Activated CD4-positive, alpha-beta memory T cell treated with anti-CD3 and anti-CD28 coated beads for 36 hours (primary cell): ENCODE measurements around the gene DUSP11. TPM values are rescaled to one million over a fixed set of nuclear protein-coding genes. Genes with fewer than 3 reads are reported as not detected.
A peak's percentile ranks its signal among the peaks of the same experiment; 100 is the strongest.
"Not testable (repeated sequence)": the region's sequence is repeated elsewhere in the genome, so short reads cannot be mapped to it uniquely, and the experiment has no call there.

Experiments
- CTCF ChIA-PET: fragments of 350-600 bp; sonication (Branson Sonifier 250); formaldehyde crosslinking; loops from one replicate; lab custom pipeline; 2021; ENCODE audit warnings: antibody characterized with exemption, inconsistent platforms; lab: Charles Lee
- POLR2A ChIA-PET: fragments of 350-600 bp; sonication (Branson Sonifier 250); formaldehyde crosslinking; loops from one replicate; lab custom pipeline; 2021; ENCODE audit warnings: antibody characterized with exemption; lab: Charles Lee
- DNase-seq: peaks from one replicate; pipeline ENCODE4 v3.0.0-alpha.2; 2020
- H3K27ac Mint-ChIP-seq: one replicate; pipeline ENCODE4 v1.8.0; 2021; ENCODE audit warnings: mixed read lengths
- H3K27me3 Mint-ChIP-seq: one replicate; pipeline ENCODE4 v1.8.0; 2021; ENCODE audit warnings: mixed read lengths
- H3K36me3 Mint-ChIP-seq: one replicate; pipeline ENCODE4 v1.8.0; 2021; ENCODE audit warnings: mixed read lengths
- H3K4me1 Mint-ChIP-seq: one replicate; pipeline ENCODE4 v1.8.0; 2021; ENCODE audit warnings: low read depth, mixed read lengths
- H3K4me3 Mint-ChIP-seq: one replicate; pipeline ENCODE4 v1.8.0; 2021; ENCODE audit warnings: mild to moderate bottlenecking, mixed read lengths
- H3K9me3 Mint-ChIP-seq: one replicate; pipeline ENCODE4 v1.8.0; 2021; ENCODE audit warnings: mixed read lengths
- intact Hi-C: fragments of 100-400 bp; cut with micrococcal nuclease; formaldehyde crosslinking; loops from one replicate; pipeline ENCODE4 v1.15.1; 2023
- total RNA-seq, 2 experiments: library from RNA; stranded (reverse); gene quantifications; one replicate each; pipeline ENCODE4 v1.2.3, GENCODE V29; 2021

The DUSP11 gene
- total RNA-seq, 2 experiments from 2014 or later = 28.0 to 28.5 TPM

DNA sequence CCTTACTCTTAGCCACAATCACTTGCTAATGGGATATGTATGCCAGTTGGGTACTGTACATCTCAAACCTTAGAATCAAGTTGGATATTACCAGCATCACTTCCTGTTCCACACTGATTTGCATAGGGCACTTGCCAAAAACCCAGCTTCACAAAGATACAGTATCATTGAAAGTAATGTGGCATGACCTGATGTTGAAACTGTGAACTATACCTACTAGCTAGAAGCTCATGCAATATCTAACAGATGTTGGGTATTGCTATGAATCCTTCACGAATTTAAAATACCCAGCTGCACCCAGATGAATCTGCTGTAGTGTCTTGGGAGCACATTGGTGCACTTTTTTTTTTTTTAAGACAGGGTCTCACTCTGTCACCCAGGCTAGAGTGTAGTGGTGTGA lies 42.4 kb upstream of the DUSP11 start:
- Mint-ChIP-seq H3K27ac (peak overlapping the region; percentile 62), H3K4me3 (no peak overlapping the region), H3K4me1 (peaks cover 29% of the 10 kb centered on the region), H3K27me3 (peaks cover 2% of the 10 kb centered on the region), H3K36me3 (no peaks in the 10 kb centered on the region), H3K9me3 (no peaks in the 10 kb centered on the region)
- no peak for DNase-seq
- CTCF ChIA-PET = interaction anchor here (0.6 to 5.6 kb wide), 8 partner anchors 11 to 569 kb away, joined by 3 to 100 read pairs (median 3); partner anchors contain the start of genes BOLA3 and MOB1A
- POLR2A ChIA-PET = no interaction called here
- intact Hi-C loops = loop anchor here (10.0 kb wide), 2 partner anchors 513 to 573 kb away; no protein-coding TSS in a partner anchor

DNA sequence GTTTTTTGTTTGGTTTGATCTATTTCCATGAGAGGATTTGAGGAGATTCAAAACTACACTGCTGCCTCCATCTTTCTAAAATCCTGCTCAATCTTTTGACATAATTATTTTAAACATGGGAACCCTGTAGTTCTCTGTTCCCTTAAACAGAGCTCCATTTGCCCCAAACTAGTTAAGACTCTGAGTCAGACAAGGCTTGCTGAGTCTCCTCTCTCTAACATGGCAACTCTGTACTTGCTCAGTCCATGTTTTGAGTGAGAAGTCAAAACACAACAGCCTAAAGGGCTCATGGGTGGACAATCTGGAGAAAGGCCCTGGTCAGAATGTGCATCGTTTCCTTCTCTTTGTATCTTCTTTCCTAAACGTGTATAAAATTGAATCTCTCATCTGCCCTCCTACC lies 41.8 kb upstream of the DUSP11 start:
- H3K9me3 Mint-ChIP-seq = no peaks in the 10 kb centered on the region
- H3K4me3 Mint-ChIP-seq = no peak overlapping the region
- H3K27ac Mint-ChIP-seq = peak overlapping the region; percentile 77
- peaks cover 3% of the 10 kb centered on the region for H3K27me3 Mint-ChIP-seq
- peaks cover 28% of the 10 kb centered on the region for H3K4me1 Mint-ChIP-seq
- intact Hi-C loops = loop anchor here (1.0 to 10.0 kb wide), 4 partner anchors 10 to 573 kb away; partner anchors contain the start of gene DUSP11
- DNase-seq = no peak
- no peaks in the 10 kb centered on the region for H3K36me3 Mint-ChIP-seq
- CTCF ChIA-PET = interaction anchor here (0.6 to 5.6 kb wide), 6 partner anchors 142 to 593 kb away, joined by 3 to 100 read pairs (median 4); partner anchors contain the start of gene BOLA3
- POLR2A ChIA-PET = no interaction called here

DNA sequence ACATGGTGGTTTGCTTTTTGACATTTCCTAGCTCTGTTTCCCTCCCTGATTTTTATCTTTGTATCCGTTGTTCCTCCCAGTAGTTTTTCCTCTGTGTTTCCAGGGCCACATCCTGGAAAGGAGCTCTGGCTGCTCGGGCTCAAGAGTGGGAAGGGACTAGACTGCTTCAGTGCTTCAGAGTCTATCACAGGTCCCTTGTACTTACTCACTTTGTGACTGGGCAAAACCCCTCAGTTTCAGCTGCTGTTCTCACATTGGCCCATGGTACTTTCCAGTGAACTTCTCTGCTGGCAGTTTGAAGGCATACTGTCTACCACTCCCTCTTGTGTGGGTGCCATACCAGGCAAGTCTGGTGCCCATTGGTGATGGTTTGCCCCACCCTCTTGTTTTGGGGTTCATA lies 41.3 kb upstream of the DUSP11 start:
- Mint-ChIP-seq H3K4me1 (peaks cover 28% of the 10 kb centered on the region), H3K36me3 (no peaks in the 10 kb centered on the region), H3K9me3 (no peaks in the 10 kb centered on the region), H3K27ac (peak overlapping the region; percentile 77), H3K27me3 (peaks cover 5% of the 10 kb centered on the region), H3K4me3 (no peak overlapping the region)
- DNase-seq = peak; percentile 70
- intact Hi-C loops = loop anchor here (1.0 to 10.0 kb wide), 4 partner anchors 10 to 574 kb away; partner anchors contain the start of gene DUSP11
- ChIA-PET POLR2A (no interaction called here), CTCF (interaction anchor here (0.6 to 5.6 kb wide), 8 partner anchors 10 to 593 kb away, joined by 3 to 100 read pairs (median 3); partner anchors contain the start of gene BOLA3)

DNA sequence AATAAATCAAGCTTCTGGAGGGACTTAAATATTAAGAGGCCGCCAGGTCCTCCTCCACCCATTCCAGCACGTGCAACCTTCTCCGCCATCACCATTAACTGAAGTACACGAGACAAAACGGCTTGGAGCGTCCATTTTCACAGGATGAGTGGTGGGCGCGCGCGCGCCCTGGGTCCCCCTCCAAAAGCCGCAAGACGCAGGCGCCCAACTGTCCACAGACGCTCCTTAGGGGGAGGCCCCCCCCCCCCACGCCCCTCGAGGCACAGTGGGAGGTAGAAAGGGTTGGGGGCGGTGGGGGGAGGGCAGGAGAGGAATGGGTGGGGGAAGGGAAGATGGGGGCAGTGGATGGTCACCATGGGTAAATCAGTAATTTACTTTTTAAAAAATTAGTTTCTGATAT lies 38.4 kb upstream of the DUSP11 start:
- Mint-ChIP-seq H3K27me3 (peaks cover 5% of the 10 kb centered on the region), H3K9me3 (no peaks in the 10 kb centered on the region), H3K27ac (no peak overlapping the region), H3K36me3 (no peaks in the 10 kb centered on the region), H3K4me1 (peaks cover 25% of the 10 kb centered on the region), H3K4me3 (no peak overlapping the region)
- POLR2A ChIA-PET = no interaction called here
- CTCF ChIA-PET = no interaction called here
- intact Hi-C loops = no loop called here
- DNase-seq = no peak

DNA sequence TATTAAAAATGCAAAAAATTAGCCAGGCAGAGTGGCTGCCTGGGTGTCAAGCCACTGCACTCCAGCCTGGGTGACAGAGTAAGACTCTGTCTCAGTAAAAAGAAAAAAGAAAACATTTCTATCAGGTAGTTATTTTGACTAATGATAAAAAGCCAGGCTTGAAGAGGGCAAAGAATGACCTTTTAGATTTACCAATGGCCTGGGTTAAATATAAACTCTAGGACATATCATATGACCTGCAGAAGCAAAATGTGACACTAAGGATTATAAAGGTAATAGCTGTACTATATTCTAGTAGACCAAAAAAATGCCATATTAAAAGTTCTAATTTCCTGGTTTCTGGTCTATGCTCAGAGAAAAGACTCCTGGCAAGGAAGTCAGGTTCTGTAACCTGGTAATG lies 32.7 kb upstream of the DUSP11 start:
- Mint-ChIP-seq H3K4me3 (no peak overlapping the region), H3K36me3 (no peaks in the 10 kb centered on the region), H3K27ac (no peak overlapping the region), H3K27me3 (peaks cover 3% of the 10 kb centered on the region), H3K4me1 (no peaks in the 10 kb centered on the region), H3K9me3 (no peaks in the 10 kb centered on the region)
- ChIA-PET POLR2A (no interaction called here), CTCF (interaction anchor here (1.7 kb wide), 1 partner anchor 11 kb away, joined by 5 read pairs; no protein-coding TSS in a partner anchor)
- no peak for DNase-seq
- intact Hi-C loops = no loop called here

DNA sequence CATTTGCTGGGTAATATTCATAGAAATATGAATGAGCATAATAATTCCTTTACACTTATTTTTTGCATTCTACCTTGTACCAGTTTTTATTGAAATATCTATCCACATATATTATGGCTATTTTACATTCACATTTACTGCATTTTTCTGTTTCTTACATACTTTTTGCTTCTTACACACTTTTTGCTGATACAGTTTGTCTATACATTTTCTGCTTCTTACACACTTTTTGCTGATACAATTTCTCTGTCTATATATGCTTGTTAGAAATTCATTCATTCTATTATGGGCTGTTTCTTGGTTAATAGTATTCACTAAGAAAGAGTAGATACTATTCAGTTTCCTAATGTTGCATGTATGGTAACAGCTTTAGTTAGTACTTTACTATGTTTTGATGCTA lies 32.0 kb upstream of the DUSP11 start:
- Mint-ChIP-seq H3K27ac (no peak overlapping the region), H3K36me3 (no peaks in the 10 kb centered on the region), H3K4me3 (no peak overlapping the region), H3K9me3 (no peaks in the 10 kb centered on the region), H3K27me3 (peaks cover 3% of the 10 kb centered on the region), H3K4me1 (no peaks in the 10 kb centered on the region)
- ChIA-PET POLR2A (interaction anchor here (0.6 kb wide), 1 partner anchor 259 kb away, joined by 6 read pairs; no protein-coding TSS in a partner anchor), CTCF (interaction anchor here (1.7 kb wide), 1 partner anchor 12 kb away, joined by 5 read pairs; no protein-coding TSS in a partner anchor)
- no peak for DNase-seq
- intact Hi-C loops = no loop called here

DNA sequence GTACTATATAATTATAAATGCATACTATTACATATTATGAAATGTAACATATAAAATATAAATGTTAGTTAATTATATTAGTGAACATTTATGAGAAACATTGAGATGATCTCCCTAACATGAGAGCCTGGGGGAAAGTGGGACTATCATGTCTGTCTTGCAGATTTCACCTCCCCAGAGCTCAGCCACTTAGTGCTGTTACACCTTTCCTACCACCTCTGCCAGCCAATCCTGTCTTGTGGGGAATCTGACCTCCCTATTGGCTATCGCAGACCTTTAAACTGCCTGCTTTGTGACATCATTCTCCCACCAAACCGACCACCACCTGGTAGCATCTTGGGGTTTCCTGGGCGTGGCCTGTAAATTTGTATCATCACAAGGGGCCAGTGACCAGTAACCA lies 4.0 kb upstream of the DUSP11 start, which contains the start of gene C2orf78:
TSS of gene C2orf78 (plus strand) at position 301 of the 400 bp plus-strand sequence. CDS start 127 bp downstream, outside the sequence.
- H3K36me3 Mint-ChIP-seq, H3K27ac Mint-ChIP-seq, H3K4me3 Mint-ChIP-seq, DNase-seq, CTCF ChIA-PET, H3K4me1 Mint-ChIP-seq, H3K9me3 Mint-ChIP-seq, H3K27me3 Mint-ChIP-seq, POLR2A ChIA-PET: not testable (repeated sequence)
- intact Hi-C loops = loop anchor here (10.0 kb wide), 1 partner anchor 89 kb away; no protein-coding TSS in a partner anchor

DNA sequence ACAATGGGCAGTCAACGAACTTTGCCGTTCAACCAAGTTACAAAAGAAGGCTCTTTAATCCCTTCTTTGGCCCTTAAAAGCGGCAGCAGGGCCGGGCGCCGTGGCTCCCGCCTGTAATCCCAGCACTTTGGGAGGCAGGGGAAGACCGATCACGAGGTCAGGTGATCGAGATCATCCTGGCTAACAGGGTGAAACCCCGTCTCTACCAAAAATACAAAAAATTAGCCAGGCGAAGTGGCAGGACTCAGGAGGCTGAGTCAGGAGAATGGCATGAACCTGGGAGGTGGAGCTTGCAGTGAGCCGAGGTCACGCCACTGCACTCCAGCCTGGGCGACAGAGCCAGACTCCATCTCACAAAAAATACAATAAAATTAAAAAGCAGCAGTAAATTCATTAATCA lies 3.5 kb upstream of the DUSP11 start:
- H3K4me3 Mint-ChIP-seq, H3K4me1 Mint-ChIP-seq, H3K27me3 Mint-ChIP-seq, CTCF ChIA-PET, H3K27ac Mint-ChIP-seq, DNase-seq, H3K36me3 Mint-ChIP-seq, H3K9me3 Mint-ChIP-seq, POLR2A ChIA-PET: not testable (repeated sequence)
- intact Hi-C loops = loop anchor here (10.0 kb wide), 1 partner anchor 89 kb away; no protein-coding TSS in a partner anchor

DNA sequence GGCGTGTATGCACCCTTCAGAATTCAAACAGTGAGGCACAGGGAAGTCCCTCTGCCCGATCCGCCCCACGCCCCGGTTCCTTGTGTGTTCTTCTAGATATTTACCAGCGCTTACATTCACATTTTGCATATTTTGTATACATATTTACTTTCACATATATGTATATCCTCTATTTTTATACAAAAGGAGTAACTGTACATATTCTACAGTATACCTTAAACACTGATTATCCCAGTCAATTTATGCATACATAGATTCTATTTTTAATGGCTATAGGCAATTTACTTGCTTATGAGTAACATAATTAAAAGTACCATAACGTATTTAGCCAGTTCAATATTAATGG lies 307 bp upstream of the DUSP11 start:
- DNase-seq = no peak
- intact Hi-C loops = loop anchor here (1.0 to 10.0 kb wide), 3 partner anchors 41 to 85 kb away; partner anchors contain the start of gene TPRKB
- Mint-ChIP-seq H3K27me3 (no peaks in the 10 kb centered on the region), H3K27ac (peak overlapping the region; percentile 97), H3K36me3 (peaks cover 16% of the 10 kb centered on the region), H3K9me3 (no peaks in the 10 kb centered on the region), H3K4me1 (peaks cover 25% of the 10 kb centered on the region), H3K4me3 (peak overlapping the region; percentile 100)
- ChIA-PET CTCF (interaction anchor here (0.9 kb wide), 1 partner anchor 555 kb away, joined by 3 read pairs; no protein-coding TSS in a partner anchor), POLR2A (interaction anchor here (1.0 kb wide), 1 partner anchor 43 kb away, joined by 3 read pairs; the partner anchor contains the start of gene TPRKB)

DNA sequence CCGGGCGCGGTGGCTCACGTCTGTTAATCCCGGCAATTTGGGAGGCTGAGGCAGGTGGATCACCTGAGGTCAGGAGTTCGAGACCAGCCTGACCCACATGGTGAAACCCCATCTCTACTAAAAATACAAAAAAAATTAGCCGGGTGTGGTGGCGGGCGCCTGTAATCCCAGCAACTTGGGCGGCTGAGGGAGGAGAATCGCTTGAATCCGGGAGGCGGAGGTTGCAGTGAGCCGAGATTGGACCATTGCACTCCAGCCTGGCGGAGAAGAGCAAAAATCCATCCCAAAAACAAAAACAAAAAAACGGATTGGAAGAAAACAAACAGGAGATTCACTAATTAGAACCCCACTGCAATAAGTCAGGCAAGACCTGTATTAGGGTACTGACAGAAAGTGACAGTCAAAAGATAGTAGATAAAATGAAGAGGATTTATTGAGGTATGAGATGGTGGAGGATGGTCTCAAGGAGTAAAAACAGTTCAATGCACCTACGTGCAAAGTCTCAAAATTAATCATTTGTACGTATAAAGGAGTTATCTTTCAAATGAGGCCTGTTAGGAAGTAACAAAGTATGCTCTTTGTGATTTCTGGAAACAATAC lies 936 bp downstream of the DUSP11 start:
- Mint-ChIP-seq H3K4me3 (peak overlapping the region; percentile 100), H3K4me1 (peaks cover 25% of the 10 kb centered on the region), H3K36me3 (peaks cover 27% of the 10 kb centered on the region), H3K27ac (peak overlapping the region; percentile 97)
- H3K9me3 Mint-ChIP-seq, intact Hi-C loops, DNase-seq, H3K27me3 Mint-ChIP-seq: not testable (repeated sequence)
- CTCF ChIA-PET = interaction anchor here (0.9 kb wide), 1 partner anchor 48 kb away, joined by 5 read pairs; no protein-coding TSS in a partner anchor
- POLR2A ChIA-PET = interaction anchor here (1.0 kb wide), 1 partner anchor 41 kb away, joined by 3 read pairs; the partner anchor contains the start of gene TPRKB

DNA sequence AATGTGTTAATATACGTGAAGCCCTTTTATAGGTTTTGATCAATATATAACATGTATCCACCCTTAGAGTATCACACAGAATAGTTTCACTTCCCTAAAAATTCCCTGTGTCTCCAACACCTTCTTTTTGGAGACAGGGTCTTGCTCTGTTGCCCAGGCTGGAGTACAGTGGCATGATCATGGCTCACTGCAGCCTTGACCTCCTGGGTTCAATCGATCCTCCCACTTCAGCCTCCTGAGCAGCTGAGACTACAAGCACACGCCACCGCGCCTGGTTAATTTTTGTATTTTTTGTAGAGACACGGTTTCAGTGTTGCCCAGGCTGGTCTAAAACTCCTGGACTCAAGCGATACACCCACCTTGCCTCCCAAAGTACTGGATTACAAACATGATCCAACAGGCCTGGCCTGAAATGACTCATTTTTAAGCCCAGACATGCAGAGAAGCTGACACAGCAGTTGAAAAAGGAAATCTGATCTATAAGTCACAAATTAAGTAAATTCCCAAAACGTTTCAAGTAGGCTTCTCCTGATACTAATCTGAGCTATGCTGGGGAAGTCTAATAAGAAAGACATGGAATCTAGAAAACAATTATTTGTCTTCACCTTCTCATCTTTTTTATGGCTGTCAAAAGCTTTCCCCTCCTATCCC lies 2.9 kb downstream of the DUSP11 start:
- Mint-ChIP-seq H3K4me3 (no peak overlapping the region), H3K9me3 (no peaks in the 10 kb centered on the region), H3K27me3 (no peaks in the 10 kb centered on the region), H3K4me1 (peaks cover 25% of the 10 kb centered on the region), H3K27ac (peak overlapping the region; percentile 56), H3K36me3 (peaks cover 37% of the 10 kb centered on the region)
- POLR2A ChIA-PET = no interaction called here
- intact Hi-C loops = no loop called here
- no peak for DNase-seq
- CTCF ChIA-PET = no interaction called here

DNA sequence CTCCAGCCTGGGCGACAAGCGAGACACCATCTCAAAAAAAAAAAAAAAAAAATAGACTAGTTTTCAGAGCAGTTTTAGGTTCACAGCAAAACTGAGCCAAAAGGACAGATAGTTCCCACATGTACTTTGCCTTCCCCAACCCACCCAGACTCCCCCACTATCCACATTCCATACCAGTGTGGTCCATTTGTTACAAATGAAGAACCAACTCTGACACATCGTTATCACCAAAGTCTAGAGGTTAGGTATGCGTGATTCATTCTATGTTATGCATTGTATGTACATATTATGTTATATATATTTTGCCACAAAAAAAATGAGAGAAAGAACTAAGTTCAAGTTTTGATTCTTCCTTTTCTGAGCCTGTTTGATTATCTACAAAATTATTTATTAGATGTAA lies 3.5 kb downstream of the DUSP11 start:
- Mint-ChIP-seq H3K4me1 (peaks cover 25% of the 10 kb centered on the region), H3K36me3 (peaks cover 37% of the 10 kb centered on the region), H3K27me3 (no peaks in the 10 kb centered on the region), H3K27ac (no peak overlapping the region), H3K9me3 (no peaks in the 10 kb centered on the region), H3K4me3 (no peak overlapping the region)
- no peak for DNase-seq
- CTCF ChIA-PET = no interaction called here
- POLR2A ChIA-PET = no interaction called here
- intact Hi-C loops = no loop called here
